Transverse colon (tissue), 4 donors: ENCODE data around the gene PPP1R1A. TPM values are rescaled to one million over a fixed set of nuclear protein-coding genes. Genes with fewer than 3 reads are reported as not detected.

Experiments
- DNase-seq: peaks from one replicate; pipeline ENCODE4 v3.0.0-alpha.2; 2019
- H3K27ac ChIP-seq, 4 donors: fragments of 200-600 bp; sonication (generic); 2 replicates each; pipeline ENCODE4 v1.5.1; 2016 to 2018; ENCODE audit warnings: inconsistent platforms in 4 of 4
- H3K27me3 ChIP-seq: fragments of 200-600 bp; sonication (generic); 2 replicates; pipeline ENCODE4 v1.5.1; 2017; ENCODE audit warnings: inconsistent platforms
- H3K36me3 ChIP-seq, 4 donors: fragments of 200-600 bp; sonication (generic); 2 replicates each; pipeline ENCODE4 v1.5.1; 2017 to 2019; ENCODE audit warnings: inconsistent platforms in 4 of 4
- H3K4me1 ChIP-seq, 4 donors: fragments of 200-600 bp; sonication (generic); 2 replicates each; pipeline ENCODE4 v1.5.1; 2017 to 2020; ENCODE audit warnings: inconsistent platforms in 4 of 4
- H3K4me3 ChIP-seq, 4 donors: fragments of 200-600 bp; sonication (generic); 1 replicate in 1 of 4; 2 replicates in 3 of 4; pipeline versions ENCODE4 v1.5.1 to v1.6.1; 2017 to 2019; ENCODE audit warnings: inconsistent platforms in 4 of 4
- H3K9me3 ChIP-seq, 2 donors: fragments of 200-600 bp; sonication (generic); 2 replicates each; pipeline ENCODE4 v1.5.1; 2017 to 2019; ENCODE audit warnings: inconsistent platforms in 2 of 2
- CTCF ChIP-seq, 5 experiments: fragments of 200-600 bp in 3 of 5; fragments of 450-650 bp in 2 of 5; sonication (generic) in 3 of 5; IDR thresholded peaks; 1 replicate in 2 of 5; 2 replicates in 3 of 5; pipeline ENCODE4 v1.5.1; 2016 to 2017; ENCODE audit warnings: antibody characterized with exemption in 5 of 5, inconsistent platforms in 3 of 5, mild to moderate bottlenecking in 2 of 5, moderate library complexity in 1 of 5
- EP300 ChIP-seq: sonication (generic); formaldehyde crosslinking; IDR thresholded peaks from one replicate; pipeline ENCODE4 v1.6.1; 2017; ENCODE audit warnings: antibody characterized with exemption, low read depth
- POLR2A ChIP-seq: fragments of 450-650 bp; IDR thresholded peaks from one replicate; pipeline ENCODE4 v1.6.1; 2016; ENCODE audit warnings: antibody characterized with exemption, mild to moderate bottlenecking, moderate library complexity
- POLR2AphosphoS5 ChIP-seq, 3 donors: sonication (generic); formaldehyde crosslinking; IDR thresholded peaks; one replicate each; pipeline ENCODE4 v1.6.1; 2016; ENCODE audit warnings: antibody characterized with exemption in 3 of 3
- WGBS, 2 donors: methylation state at CpG; one replicate each; pipeline ENCODE4 v1.1.5; 2018; ENCODE audit warnings: low coverage in 1 of 2; 5-methylcytosine and 5-hydroxymethylcytosine counted together
- in situ Hi-C, 4 donors: fragments of 200-750 bp; cut with MboI; loops; one replicate each; pipeline versions ENCODE4 v1.15.0 to v1.15.1; 2017; ENCODE audit warnings: low sequenced_read_pairs in 3 of 4, low pct_ligation_motif_present in 1 of 4, low pct_unique_long_range_greater_than_20kb in 1 of 4
- intact Hi-C: fragments of 100-400 bp; cut with DNase I; formaldehyde crosslinking; loops from one replicate; pipeline ENCODE4 v1.15.1; 2023; ENCODE audit warnings: low total_unique reads
- total RNA-seq, 4 donors: library from RNA; depleted of rRNA; stranded (reverse); fragments of >200 nt; gene quantifications; one replicate each; pipeline ENCODE4 v1.1.0, GENCODE V29; 2016

Gene PPP1R1A
- total RNA-seq, 4 donors from 2014 or later: 3.3 to 67.0 (median 4.0) TPM

GRCh38 chr12:54560374-54560858 lies 28.0 kb downstream of the PPP1R1A start:
- Histone ChIP-seq H3K9me3 (no peaks in the 10 kb centered on the region), H3K36me3 (no peaks in the 10 kb centered on the region), H3K4me1 (peaks cover 0 to 22% (median 3%) of the 10 kb centered on the region in 4 donors), H3K4me3 (peak overlapping the region in 3 of 4 donors; percentile 14 to 52 (median 32)), H3K27me3 (peaks cover 10% of the 10 kb centered on the region), H3K27ac (peak overlapping the region; percentile 57 to 79 (median 77))
- in situ Hi-C loops (no loop called here), intact Hi-C loops (no loop called here)
- WGBS, 2 donors: 15 to 43% methylated on average over 1 to 14 of the region's 14 CpGs
- peak; percentile 83 for DNase-seq
- TF ChIP-seq POLR2AphosphoS5 (IDR thresholded peaks at IDR 0.05) (peak in 2 of 3 donors; percentile 34 to 52), CTCF (IDR thresholded peaks at IDR 0.05) (no peak), POLR2A (peak; percentile 31)

- in situ Hi-C loops (no loop called here), intact Hi-C loops (no loop called here)
- Histone ChIP-seq H3K36me3 (no peaks in the 10 kb centered on the region), H3K4me1 (peaks cover 0 to 22% (median 3%) of the 10 kb centered on the region in 4 donors), H3K27me3 (peaks cover 17% of the 10 kb centered on the region), H3K9me3 (no peaks in the 10 kb centered on the region), H3K27ac (no peak overlapping the region), H3K4me3 (no peak overlapping the region)
- DNase-seq: no peak
- 100% methylated on average over 1 of the region's 1 CpG for WGBS, 2 donors
- TF ChIP-seq EP300 (no peak), CTCF (IDR thresholded peaks at IDR 0.05) (no peak), POLR2AphosphoS5 (IDR thresholded peaks at IDR 0.05) (no peak), POLR2A (no peak)
These were observed 29.7 kb downstream of the PPP1R1A start for GRCh38 chr12:54558759-54559158.

GRCh38 chr12:54558311-54558710 lies 30.1 kb downstream of the PPP1R1A start:
- intact Hi-C loops: no loop called here
- TF ChIP-seq CTCF (IDR thresholded peaks at IDR 0.05): no peak
- TF ChIP-seq POLR2AphosphoS5 (IDR thresholded peaks at IDR 0.05): no peak
- TF ChIP-seq EP300: no peak
- no peak for TF ChIP-seq POLR2A
- H3K27me3 ChIP-seq: peaks cover 17% of the 10 kb centered on the region
- H3K9me3 ChIP-seq: no peaks in the 10 kb centered on the region
- no peak overlapping the region for H3K4me3 ChIP-seq
- in situ Hi-C loops: no loop called here
- no peaks in the 10 kb centered on the region for H3K36me3 ChIP-seq
- H3K27ac ChIP-seq: no peak overlapping the region
- no peak for DNase-seq
- peaks cover 0 to 22% (median 3%) of the 10 kb centered on the region in 4 donors for H3K4me1 ChIP-seq
- WGBS, 2 donors: 84 to 93% methylated on average over 3 to 5 of the region's 5 CpGs

- Histone ChIP-seq H3K4me1 (peaks cover 0 to 10% (median 3%) of the 10 kb centered on the region in 4 donors), H3K27ac (no peak overlapping the region), H3K36me3 (no peaks in the 10 kb centered on the region), H3K27me3 (peaks cover 27% of the 10 kb centered on the region), H3K4me3 (no peak overlapping the region), H3K9me3 (no peaks in the 10 kb centered on the region)
- in situ Hi-C loops: no loop called here
- intact Hi-C loops: no loop called here
- 52 to 55% methylated on average over 6 of the region's 6 CpGs for WGBS, 2 donors
- DNase-seq: no peak
- TF ChIP-seq CTCF (IDR thresholded peaks at IDR 0.05): no peak
- TF ChIP-seq EP300: no peak
- TF ChIP-seq POLR2AphosphoS5 (IDR thresholded peaks at IDR 0.05): no peak
- no peak for TF ChIP-seq POLR2A
These were observed 32.7 kb downstream of the PPP1R1A start for GRCh38 chr12:54555670-54556257.
